Naive thymus-derived CD4-positive, alpha-beta T cell (primary cell): ENCODE measurements around the gene EXOSC10. TPM values are rescaled to one million over a fixed set of nuclear protein-coding genes. Genes with fewer than 3 reads are reported as not detected.
"Not testable (repeated sequence)": the region's sequence is repeated elsewhere in the genome, so short reads cannot be mapped to it uniquely, and the experiment has no call there.

Source experiments
- ATAC-seq: fragments of 150-1000 bp; cut with Tn5 transposase; 2 replicates; pipeline ENCODE4 v1.10.0; 2021; ENCODE audit warnings: mild to moderate bottlenecking, moderate library complexity
- CTCF ChIA-PET: fragments of 350-600 bp; sonication (Branson Sonifier 250); formaldehyde crosslinking; loops from one replicate; lab custom pipeline; 2021; ENCODE audit warnings: antibody characterized with exemption; lab: Charles Lee
- POLR2A ChIA-PET: fragments of 350-600 bp; sonication (Branson Sonifier 250); formaldehyde crosslinking; loops from one replicate; lab custom pipeline; 2021; ENCODE audit warnings: antibody characterized with exemption, inconsistent platforms; lab: Charles Lee
- DNase-seq, 9 donors: peaks; one replicate each; pipeline versions ENCODE4 v3.0.0 to v3.0.0-alpha.2; 2020 to 2022; ENCODE audit warnings: mixed read lengths in 1 of 9
- H3K27ac ChIP-seq: one replicate; pipeline ENCODE4 v1.7.0; 2013; ENCODE audit warnings: mild to moderate bottlenecking, low read depth, low read length, moderate library complexity
- H3K27me3 ChIP-seq, 2 donors: one replicate each; pipeline ENCODE4 v1.7.0; 2013; ENCODE audit warnings: low read length in 2 of 2, mild to moderate bottlenecking in 2 of 2, moderate library complexity in 2 of 2; ENCODE audit not compliant: control insufficient read depth in 2 of 2, insufficient read depth in 2 of 2
- H3K36me3 ChIP-seq, 3 experiments: 1 replicate in 2 of 3; 2 replicates in 1 of 3; pipeline ENCODE4 v1.7.0; 2013; ENCODE audit warnings: low read length in 3 of 3, mild to moderate bottlenecking in 3 of 3, moderate library complexity in 1 of 3; ENCODE audit not compliant: insufficient read depth in 3 of 3, control insufficient read depth in 2 of 3
- H3K4me1 ChIP-seq, 2 donors: one replicate each; pipeline ENCODE4 v1.7.0; 2013; ENCODE audit warnings: low read length in 2 of 2, mild to moderate bottlenecking in 2 of 2, moderate library complexity in 1 of 2; ENCODE audit not compliant: control insufficient read depth in 2 of 2, insufficient read depth in 2 of 2
- H3K4me3 ChIP-seq: 2 replicates; pipeline ENCODE4 v1.7.0; 2013; ENCODE audit warnings: mild to moderate bottlenecking, low read length
- H3K9me3 ChIP-seq, 3 experiments: 1 replicate in 2 of 3; 2 replicates in 1 of 3; pipeline ENCODE4 v1.7.0; 2013; ENCODE audit warnings: low read length in 3 of 3; ENCODE audit not compliant: control insufficient read depth in 2 of 3
- H3K27ac Mint-ChIP-seq, 9 donors: one replicate each; pipeline ENCODE4 v1.8.0; 2020 to 2022; ENCODE audit warnings: mixed read lengths in 9 of 9, mild to moderate bottlenecking in 8 of 9, moderate library complexity in 5 of 9, inconsistent platforms in 2 of 9
- H3K27me3 Mint-ChIP-seq, 5 donors: one replicate each; pipeline ENCODE4 v1.8.0; 2021 to 2022; ENCODE audit warnings: mixed read lengths in 5 of 5, mild to moderate bottlenecking in 1 of 5
- H3K36me3 Mint-ChIP-seq, 5 donors: one replicate each; pipeline ENCODE4 v1.8.0; 2020 to 2022; ENCODE audit warnings: mixed read lengths in 5 of 5, mild to moderate bottlenecking in 3 of 5, inconsistent platforms in 1 of 5
- H3K4me1 Mint-ChIP-seq, 7 donors: one replicate each; pipeline ENCODE4 v1.8.0; 2020 to 2022; ENCODE audit warnings: mixed read lengths in 7 of 7, mild to moderate bottlenecking in 3 of 7, inconsistent platforms in 1 of 7
- H3K4me3 Mint-ChIP-seq, 10 donors: one replicate each; pipeline ENCODE4 v1.8.0; 2020 to 2022; ENCODE audit warnings: mild to moderate bottlenecking in 10 of 10, mixed read lengths in 10 of 10, moderate library complexity in 6 of 10, inconsistent platforms in 2 of 10
- H3K9me3 Mint-ChIP-seq, 11 donors: one replicate each; pipeline ENCODE4 v1.8.0; 2020 to 2022; ENCODE audit warnings: mixed read lengths in 11 of 11, mild to moderate bottlenecking in 4 of 11, inconsistent platforms in 1 of 11, moderate library complexity in 1 of 11
- intact Hi-C, 2 donors: fragments of 100-400 bp; cut with micrococcal nuclease; formaldehyde crosslinking; loops; one replicate each; pipeline ENCODE4 v1.15.1; 2023
- polyA plus RNA-seq, 2 donors: library from polyadenylated mRNA; unstranded; fragments of 300-500 nt; fragmentation: Illumina TruSeq; gene quantifications; one replicate each; pipeline ENCODE4 v1.2.3, GENCODE V29; 2021
- total RNA-seq, 6 experiments: library from RNA in 5 of 6; stranded (reverse) in 5 of 6; gene quantifications; 1 replicate in 5 of 6; 2 replicates in 1 of 6; pipeline ENCODE4 v1.2.3 and lab custom pipeline; 2021 to 2026

EXOSC10 gene
- total and polyA plus RNA-seq, 7 experiments from 2014 or later, result 33.9 to 83.4 (median 80.0) TPM

GRCh38 chr1:11067716-11068599 lies 31.7 kb downstream of the EXOSC10 start:
- ATAC-seq (no peak), DNase-seq (no peak)
- H3K4me3 Mint-ChIP-seq, result no peak overlapping the region
- Histone ChIP-seq H3K27me3 (no peaks in the 10 kb centered on the region), H3K4me1 (no peaks in the 10 kb centered on the region), H3K36me3 (peaks cover 24 to 78% (median 24%) of the 10 kb centered on the region in 3 experiments), H3K9me3 (peaks cover 0 to 4% (median 0%) of the 10 kb centered on the region in 3 experiments), H3K4me3 (no peak overlapping the region), H3K27ac (no peak overlapping the region)
- intact Hi-C loops, result no loop called here
- CTCF ChIA-PET, result interaction anchor here (0.6 kb wide), 1 partner anchor 72 kb away, joined by 3 read pairs; no protein-coding TSS in a partner anchor
- POLR2A ChIA-PET, result no interaction called here
- peaks cover 0 to 64% (median 24%) of the 10 kb centered on the region in 5 donors for H3K36me3 Mint-ChIP-seq
- no peaks in the 10 kb centered on the region for H3K27me3 Mint-ChIP-seq
- peaks cover 0 to 10% (median 3%) of the 10 kb centered on the region in 7 donors for H3K4me1 Mint-ChIP-seq
- no peaks in the 10 kb centered on the region for H3K9me3 Mint-ChIP-seq
- no peak overlapping the region for H3K27ac Mint-ChIP-seq

GRCh38 chr1:11065796-11066195 lies 33.9 kb downstream of the EXOSC10 start:
- H3K4me1 ChIP-seq, result peaks cover 3 to 10% of the 10 kb centered on the region in 2 donors
- peaks cover 0 to 4% (median 0%) of the 10 kb centered on the region in 3 experiments for H3K9me3 ChIP-seq
- ChIA-PET POLR2A (no interaction called here), CTCF (no interaction called here)
- no peaks in the 10 kb centered on the region for H3K27me3 Mint-ChIP-seq
- no peak overlapping the region for H3K27ac ChIP-seq
- intact Hi-C loops, result no loop called here
- H3K27ac Mint-ChIP-seq, result no peak overlapping the region
- no peak for DNase-seq
- H3K4me3 Mint-ChIP-seq, result no peak overlapping the region
- peaks cover 5 to 25% (median 11%) of the 10 kb centered on the region in 7 donors for H3K4me1 Mint-ChIP-seq
- H3K27me3 ChIP-seq, result no peaks in the 10 kb centered on the region
- ATAC-seq, result no peak
- H3K9me3 Mint-ChIP-seq, result no peaks in the 10 kb centered on the region
- H3K36me3 ChIP-seq, result peaks cover 13 to 56% (median 24%) of the 10 kb centered on the region in 3 experiments
- no peak overlapping the region for H3K4me3 ChIP-seq
- H3K36me3 Mint-ChIP-seq, result peaks cover 0 to 49% (median 21%) of the 10 kb centered on the region in 5 donors

GRCh38 chr1:11064942-11065341 lies 34.7 kb downstream of the EXOSC10 start:
- Mint-ChIP-seq H3K4me1 (peaks cover 6 to 29% (median 14%) of the 10 kb centered on the region in 7 donors), H3K27me3 (no peaks in the 10 kb centered on the region), H3K9me3 (no peaks in the 10 kb centered on the region), H3K27ac (peak overlapping the region in 1 of 9 donors; percentile 51), H3K36me3 (peaks cover 0 to 42% (median 22%) of the 10 kb centered on the region in 5 donors), H3K4me3 (no peak overlapping the region)
- DNase-seq, result no peak
- Histone ChIP-seq H3K27me3 (no peaks in the 10 kb centered on the region), H3K27ac (no peak overlapping the region), H3K4me3 (no peak overlapping the region), H3K4me1 (peaks cover 5 to 10% of the 10 kb centered on the region in 2 donors), H3K9me3 (peaks cover 0 to 4% (median 0%) of the 10 kb centered on the region in 3 experiments), H3K36me3 (peaks cover 13 to 48% (median 24%) of the 10 kb centered on the region in 3 experiments)
- ChIA-PET POLR2A (no interaction called here), CTCF (no interaction called here)
- intact Hi-C loops, result no loop called here
- no peak for ATAC-seq

GRCh38 chr1:11063937-11064537 lies 35.6 kb downstream of the EXOSC10 start:
- CTCF ChIA-PET, result interaction anchor here (2.0 kb wide), 1 partner anchor 26 kb away, joined by 8 read pairs; no protein-coding TSS in a partner anchor
- ATAC-seq, intact Hi-C loops, H3K27ac ChIP-seq, POLR2A ChIA-PET, H3K4me3 Mint-ChIP-seq, H3K4me3 ChIP-seq, DNase-seq, H3K9me3 ChIP-seq, H3K9me3 Mint-ChIP-seq, H3K27me3 Mint-ChIP-seq, H3K27me3 ChIP-seq: not testable (repeated sequence)
- H3K27ac Mint-ChIP-seq, result peak overlapping the region in 1 of 9 donors; percentile 19
- peaks cover 0 to 34% (median 16%) of the 10 kb centered on the region in 5 donors for H3K36me3 Mint-ChIP-seq
- peaks cover 6 to 31% (median 18%) of the 10 kb centered on the region in 7 donors for H3K4me1 Mint-ChIP-seq
- H3K36me3 ChIP-seq, result peaks cover 9 to 39% (median 16%) of the 10 kb centered on the region in 3 experiments
- H3K4me1 ChIP-seq, result peaks cover 5 to 12% of the 10 kb centered on the region in 2 donors

GRCh38 chr1:11062965-11063401 lies 36.7 kb downstream of the EXOSC10 start:
- intact Hi-C loops, result no loop called here
- peak overlapping the region in 7 of 10 donors; percentile 15 to 69 (median 45) for H3K4me3 Mint-ChIP-seq
- Histone ChIP-seq H3K27me3 (no peaks in the 10 kb centered on the region), H3K4me1 (peaks cover 5 to 19% of the 10 kb centered on the region in 2 donors), H3K4me3 (no peak overlapping the region), H3K27ac (no peak overlapping the region), H3K36me3 (peaks cover 3 to 29% (median 6%) of the 10 kb centered on the region in 3 experiments), H3K9me3 (peaks cover 0 to 4% (median 0%) of the 10 kb centered on the region in 3 experiments)
- CTCF ChIA-PET, result interaction anchor here (2.0 kb wide), 1 partner anchor 25 kb away, joined by 8 read pairs; no protein-coding TSS in a partner anchor
- no peaks in the 10 kb centered on the region for H3K9me3 Mint-ChIP-seq
- POLR2A ChIA-PET, result interaction anchor here (1.2 kb wide), 1 partner anchor 12 kb away, joined by 3 read pairs; no protein-coding TSS in a partner anchor
- peaks cover 0 to 26% (median 16%) of the 10 kb centered on the region in 5 donors for H3K36me3 Mint-ChIP-seq
- H3K27ac Mint-ChIP-seq, result peak overlapping the region; percentile 3 to 85 (median 59)
- peak in 1 of 9 donors; percentile 56 for DNase-seq
- peaks cover 6 to 37% (median 24%) of the 10 kb centered on the region in 7 donors for H3K4me1 Mint-ChIP-seq
- H3K27me3 Mint-ChIP-seq, result no peaks in the 10 kb centered on the region
- ATAC-seq, result no peak
